PC-9 (cell line): ENCODE measurements around the gene GAK.

Experiments
- EZH2 ChIP-seq: fragments of 200-600 bp; sonication (generic); IDR thresholded peaks from 2 replicates; pipeline ENCODE4 v1.8.0; 2017; ENCODE audit warnings: antibody characterized with exemption, low read depth
- TF ChIP-seq, protein P1 (sequence below): fragments of 200-600 bp; sonication (generic); conservative IDR thresholded peaks from 2 replicates; pipeline ENCODE4 v1.6.1; 2017; ENCODE audit warnings: mixed run types, antibody characterized with exemption, mild to moderate bottlenecking, moderate library complexity

DNA sequence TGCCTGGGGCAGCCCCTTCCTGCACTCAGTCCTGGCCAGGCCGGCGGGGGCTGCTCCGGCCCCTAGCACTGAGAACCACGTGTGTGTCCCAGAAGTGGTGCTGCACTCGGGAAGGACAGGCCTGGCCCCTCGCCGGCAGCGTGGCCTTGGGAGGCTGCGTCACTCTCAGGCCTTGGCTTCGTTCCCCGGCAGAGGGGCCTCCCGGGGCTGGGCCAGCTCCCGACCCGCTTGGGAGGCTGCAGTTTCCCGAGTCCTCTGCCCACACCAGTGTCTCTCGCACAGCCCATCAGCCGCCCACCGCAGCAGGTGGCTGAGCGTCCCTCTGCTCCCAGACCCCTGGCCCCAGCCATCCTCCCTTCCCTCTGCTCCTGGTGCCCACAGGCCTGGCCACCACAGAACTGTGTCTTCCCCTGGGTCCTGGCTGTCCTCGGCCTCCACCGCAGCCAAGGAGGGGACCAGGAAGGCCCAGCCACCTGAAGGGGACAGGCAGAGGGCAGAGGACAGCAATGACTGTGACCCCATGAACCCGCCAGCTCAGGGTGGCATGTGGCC, 95.3 kb downstream of the GAK start:
- TF ChIP-seq, protein P1, sequence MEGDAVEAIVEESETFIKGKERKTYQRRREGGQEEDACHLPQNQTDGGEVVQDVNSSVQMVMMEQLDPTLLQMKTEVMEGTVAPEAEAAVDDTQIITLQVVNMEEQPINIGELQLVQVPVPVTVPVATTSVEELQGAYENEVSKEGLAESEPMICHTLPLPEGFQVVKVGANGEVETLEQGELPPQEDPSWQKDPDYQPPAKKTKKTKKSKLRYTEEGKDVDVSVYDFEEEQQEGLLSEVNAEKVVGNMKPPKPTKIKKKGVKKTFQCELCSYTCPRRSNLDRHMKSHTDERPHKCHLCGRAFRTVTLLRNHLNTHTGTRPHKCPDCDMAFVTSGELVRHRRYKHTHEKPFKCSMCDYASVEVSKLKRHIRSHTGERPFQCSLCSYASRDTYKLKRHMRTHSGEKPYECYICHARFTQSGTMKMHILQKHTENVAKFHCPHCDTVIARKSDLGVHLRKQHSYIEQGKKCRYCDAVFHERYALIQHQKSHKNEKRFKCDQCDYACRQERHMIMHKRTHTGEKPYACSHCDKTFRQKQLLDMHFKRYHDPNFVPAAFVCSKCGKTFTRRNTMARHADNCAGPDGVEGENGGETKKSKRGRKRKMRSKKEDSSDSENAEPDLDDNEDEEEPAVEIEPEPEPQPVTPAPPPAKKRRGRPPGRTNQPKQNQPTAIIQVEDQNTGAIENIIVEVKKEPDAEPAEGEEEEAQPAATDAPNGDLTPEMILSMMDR = no peak
- no peak for TF ChIP-seq EZH2
